Upper lobe of left lung (tissue), 6 donors: Measurements from ENCODE around the gene GSTO1. TPM values are rescaled to one million over a fixed set of nuclear protein-coding genes. Genes with fewer than 3 reads are reported as not detected.

Experiments used
- ATAC-seq, 2 donors: fragments of 200-7000 bp; cut with Tn5 transposase; one replicate each; pipeline ENCODE4 v1.9.1; 2022; ENCODE audit warnings: mild to moderate bottlenecking in 2 of 2, moderate library complexity in 2 of 2; ENCODE audit not compliant: low FRiP score in 2 of 2
- DNase-seq, 2 donors: peaks; one replicate each; pipeline ENCODE4 v3.0.0-alpha.2; 2019 to 2020
- H3K27ac ChIP-seq, 4 donors: fragments of 200-600 bp; sonication (generic); one replicate each; pipeline ENCODE4 v1.5.1; 2016 to 2019
- H3K27me3 ChIP-seq, 4 donors: fragments of 200-600 bp; sonication (generic); one replicate each; pipeline ENCODE4 v1.5.1; 2017 to 2019
- H3K36me3 ChIP-seq, 4 donors: fragments of 200-600 bp; sonication (generic); one replicate each; pipeline ENCODE4 v1.5.1; 2016 to 2019
- H3K4me1 ChIP-seq, 4 donors: fragments of 200-600 bp; sonication (generic); one replicate each; pipeline ENCODE4 v1.5.1; 2018 to 2019
- H3K4me3 ChIP-seq, 4 donors: fragments of 200-600 bp; sonication (generic); one replicate each; pipeline ENCODE4 v1.5.1; 2017 to 2019; ENCODE audit warnings: mild to moderate bottlenecking in 2 of 4, moderate library complexity in 1 of 4
- H3K9me3 ChIP-seq, 4 donors: fragments of 200-600 bp; sonication (generic); one replicate each; pipeline ENCODE4 v1.5.1; 2018 to 2019
- EP300 ChIP-seq, 4 donors: sonication (generic); formaldehyde crosslinking; IDR thresholded peaks; one replicate each; pipeline ENCODE4 v1.5.1; 2017; ENCODE audit warnings: antibody characterized with exemption in 4 of 4, control low read depth in 2 of 4
- POLR2A ChIP-seq, 4 donors: fragments of 450-650 bp; IDR thresholded peaks; one replicate each; pipeline ENCODE4 v1.5.1; 2016 to 2017; ENCODE audit warnings: antibody characterized with exemption in 4 of 4, mild to moderate bottlenecking in 2 of 4
- POLR2AphosphoS5 ChIP-seq, 2 donors: sonication (generic); formaldehyde crosslinking; IDR thresholded peaks; one replicate each; pipeline ENCODE4 v1.5.1; 2017; ENCODE audit warnings: antibody characterized with exemption in 2 of 2
- WGBS, 2 donors: methylation state at CpG; one replicate each; pipeline ENCODE4 v1.1.5; 2017 to 2018; 5-methylcytosine and 5-hydroxymethylcytosine counted together
- small RNA-seq, 4 donors: library from RNA; depleted of rRNA; stranded (forward); fragments of <200 nt; gene quantifications; one replicate each; pipeline ENCODE3, GENCODE V24; 2016
- total RNA-seq, 6 donors: library from RNA; depleted of rRNA in 4 of 6; stranded (reverse); fragments of >200 nt in 4 of 6; gene quantifications; one replicate each; pipeline versions ENCODE4 v1.1.0 to v1.2.1, GENCODE V29; 2016 to 2021
- TF ChIP-seq, protein P1 (sequence below), 6 experiments: fragments of 450-650 bp in 4 of 6; fragments of 200-600 bp in 2 of 6; sonication (generic) in 2 of 6; IDR thresholded peaks; one replicate each; pipeline ENCODE4 v1.5.1; 2016 to 2019; ENCODE audit warnings: antibody characterized with exemption in 6 of 6
- donor health status: DM: no; HTN: no; CAD: no; lungs with moderate emphysema.
- donor health status: DM: no; HTN: yes; CAD: no; lungs with severe emphysema.

GSTO1 gene
- total RNA-seq, 6 donors from 2014 or later = 30.4 to 147 (median 102) TPM

DNA sequence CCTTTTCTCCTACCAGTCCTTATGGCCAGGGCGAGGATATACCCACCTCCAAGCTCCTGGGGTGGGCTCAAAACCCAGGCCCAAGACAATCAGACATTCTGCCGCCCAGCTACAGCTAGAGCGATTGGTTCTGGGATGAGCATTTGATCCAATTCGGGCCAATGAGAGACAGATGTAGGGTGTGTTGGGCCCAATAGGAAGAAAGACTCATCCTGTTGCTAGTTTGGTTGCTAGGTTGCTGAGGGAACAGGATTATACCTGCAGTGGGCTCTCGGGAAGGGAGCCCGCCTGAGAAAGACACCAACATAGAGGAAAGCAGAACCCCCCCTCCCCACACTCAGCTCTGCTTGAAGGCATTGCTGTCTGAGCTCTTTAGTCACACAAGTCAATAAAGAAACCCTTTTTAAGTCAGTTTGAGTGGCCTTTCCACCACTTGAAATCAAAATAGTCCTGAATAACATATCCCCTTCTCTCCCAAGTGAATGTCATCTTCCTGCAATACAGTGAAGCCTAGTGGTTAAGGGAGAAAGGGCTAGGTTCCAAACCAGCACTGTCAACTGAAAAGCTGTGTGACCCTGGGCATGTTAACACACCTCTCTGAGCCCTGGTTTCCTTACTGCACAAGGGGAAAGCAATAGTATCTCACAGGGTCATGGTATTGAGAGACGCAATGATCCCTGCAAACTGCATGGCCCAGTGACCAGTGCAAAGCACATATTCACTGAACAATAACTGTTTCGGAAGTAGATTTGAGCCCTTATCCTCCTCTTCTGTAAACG lies 61.8 kb downstream of the GSTO1 start:
- Histone ChIP-seq H3K36me3 (peaks cover 19 to 48% (median 41%) of the 10 kb centered on the region in 4 donors), H3K4me1 (peaks cover 52 to 83% (median 63%) of the 10 kb centered on the region in 4 donors), H3K27me3 (no peaks in the 10 kb centered on the region), H3K4me3 (no peak overlapping the region), H3K27ac (peak overlapping the region in 3 of 4 donors; percentile 40 to 50 (median 46)), H3K9me3 (no peaks in the 10 kb centered on the region)
- no peak for ATAC-seq
- no peak for DNase-seq
- 88 to 93% methylated on average over 9 of the region's 9 CpGs for WGBS, 2 donors
- no peak for TF ChIP-seq POLR2A (IDR thresholded peaks at IDR 0.05)
- TF ChIP-seq, protein P1, sequence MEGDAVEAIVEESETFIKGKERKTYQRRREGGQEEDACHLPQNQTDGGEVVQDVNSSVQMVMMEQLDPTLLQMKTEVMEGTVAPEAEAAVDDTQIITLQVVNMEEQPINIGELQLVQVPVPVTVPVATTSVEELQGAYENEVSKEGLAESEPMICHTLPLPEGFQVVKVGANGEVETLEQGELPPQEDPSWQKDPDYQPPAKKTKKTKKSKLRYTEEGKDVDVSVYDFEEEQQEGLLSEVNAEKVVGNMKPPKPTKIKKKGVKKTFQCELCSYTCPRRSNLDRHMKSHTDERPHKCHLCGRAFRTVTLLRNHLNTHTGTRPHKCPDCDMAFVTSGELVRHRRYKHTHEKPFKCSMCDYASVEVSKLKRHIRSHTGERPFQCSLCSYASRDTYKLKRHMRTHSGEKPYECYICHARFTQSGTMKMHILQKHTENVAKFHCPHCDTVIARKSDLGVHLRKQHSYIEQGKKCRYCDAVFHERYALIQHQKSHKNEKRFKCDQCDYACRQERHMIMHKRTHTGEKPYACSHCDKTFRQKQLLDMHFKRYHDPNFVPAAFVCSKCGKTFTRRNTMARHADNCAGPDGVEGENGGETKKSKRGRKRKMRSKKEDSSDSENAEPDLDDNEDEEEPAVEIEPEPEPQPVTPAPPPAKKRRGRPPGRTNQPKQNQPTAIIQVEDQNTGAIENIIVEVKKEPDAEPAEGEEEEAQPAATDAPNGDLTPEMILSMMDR (IDR thresholded peaks at IDR 0.05) = no peak
- no peak for TF ChIP-seq EP300 (IDR thresholded peaks at IDR 0.05)
- no peak for TF ChIP-seq POLR2AphosphoS5 (IDR thresholded peaks at IDR 0.05)

Small RNA genes within 50 kb of the gene (small RNA-seq; reads per million reads assigned to genes)
- gene MIR4482 = 0.06 to 0.72 (median 0.26) reads per million in 4 donors
- gene MIR609 = 0 reads per million in 4 donors

Other genes starting within 250 kb of the GSTO1 start
- gene COL17A1, start 169.0 kb upstream of the GSTO1 start, total RNA-seq = 1 to 10 TPM; 1.0 to 2.0 (median 1.6) TPM
- gene SFR1, start 132.7 kb upstream of the GSTO1 start, total RNA-seq = 10 to 100 TPM in 1 of 6 donors, 1 to 10 TPM in 5; 3.1 to 11.9 (median 7.3) TPM
- 100 to 1,000 TPM in 1 of 6 donors, 10 to 100 TPM in 2, 1 to 10 TPM in 2, under 1 TPM in 1; 0.69 to 121 (median 10.0) TPM for gene CFAP43, start 22.5 kb upstream of the GSTO1 start, total RNA-seq
- gene GSTO2, start 14.3 kb downstream of the GSTO1 start, total RNA-seq = 10 to 100 TPM in 1 of 6 donors, 1 to 10 TPM in 5; 2.8 to 11.2 (median 7.8) TPM
- gene ITPRIP, start 83.6 kb downstream of the GSTO1 start, total RNA-seq = 10 to 100 TPM; 28.3 to 86.2 (median 34.4) TPM
- 10 to 100 TPM in 1 of 6 donors, 1 to 10 TPM in 3, under 1 TPM in 2; 0.14 to 11.0 (median 1.0) TPM for gene CFAP58, start 98.9 kb downstream of the GSTO1 start, total RNA-seq